ENCODE results near the gene CREB3L2. TPM values are rescaled to one million over a fixed set of nuclear protein-coding genes. Genes with fewer than 3 reads are reported as not detected.

CREB3L2 gene
- polyA plus RNA-seq, 1 donor, result 32.3 TPM

DNA sequence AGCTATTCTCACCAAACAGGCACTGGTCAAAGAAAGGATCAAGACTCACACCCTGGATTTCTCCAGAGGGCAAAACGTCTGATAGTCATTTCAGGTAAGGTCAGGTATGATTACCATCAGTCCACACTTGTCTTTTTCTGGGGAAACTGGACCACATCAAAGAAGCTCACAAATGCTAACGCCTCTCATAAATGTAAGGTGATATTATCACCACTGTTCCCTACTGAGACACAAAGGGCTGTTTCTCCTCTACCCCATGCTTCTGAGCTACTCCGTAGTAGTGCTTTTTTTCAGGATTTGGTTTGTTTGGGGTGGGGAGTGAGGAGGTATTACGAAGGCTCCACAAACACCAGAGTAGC lies 51.6 kb downstream of the CREB3L2 start:
- no peak for DNase-seq

DNA sequence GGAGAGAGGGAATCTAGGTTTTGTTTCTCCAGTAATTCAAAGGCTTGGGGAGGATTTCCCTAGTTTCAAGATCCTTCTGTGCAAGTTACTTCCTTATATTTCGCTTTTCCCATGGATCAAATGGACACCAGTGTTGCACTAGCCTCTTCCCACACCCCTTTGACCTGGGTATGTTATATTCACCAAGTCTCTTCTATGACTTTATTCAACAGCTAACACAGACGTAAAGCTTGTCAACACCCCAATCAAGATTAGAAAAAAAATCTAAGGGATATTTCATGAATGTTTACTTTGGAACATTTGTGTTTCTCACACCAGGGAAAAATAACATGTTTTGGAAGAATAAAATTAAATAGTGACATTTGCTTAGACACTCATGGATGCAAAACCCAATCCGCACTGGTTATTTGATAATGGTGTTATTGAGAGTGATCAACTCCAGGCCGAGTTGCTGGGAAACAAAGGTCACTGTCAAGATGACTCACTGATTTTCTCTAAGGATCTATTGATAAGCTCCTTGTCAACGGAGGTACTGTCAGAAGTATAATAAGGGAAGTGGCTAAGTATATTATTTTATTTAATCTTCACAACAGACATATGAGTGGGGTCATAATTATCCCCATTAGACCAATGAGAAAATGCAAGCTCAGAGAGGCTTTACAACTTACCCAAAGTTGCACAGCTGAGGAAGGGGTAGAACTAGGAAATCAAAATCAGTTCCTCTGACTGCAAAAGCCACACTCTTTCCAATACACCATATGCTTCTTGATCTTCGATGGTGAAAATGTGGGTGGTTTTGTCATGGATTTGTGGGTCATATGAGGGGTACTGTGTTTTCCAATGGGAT lies 52.2 kb downstream of the CREB3L2 start:
- no peak for DNase-seq

DNA sequence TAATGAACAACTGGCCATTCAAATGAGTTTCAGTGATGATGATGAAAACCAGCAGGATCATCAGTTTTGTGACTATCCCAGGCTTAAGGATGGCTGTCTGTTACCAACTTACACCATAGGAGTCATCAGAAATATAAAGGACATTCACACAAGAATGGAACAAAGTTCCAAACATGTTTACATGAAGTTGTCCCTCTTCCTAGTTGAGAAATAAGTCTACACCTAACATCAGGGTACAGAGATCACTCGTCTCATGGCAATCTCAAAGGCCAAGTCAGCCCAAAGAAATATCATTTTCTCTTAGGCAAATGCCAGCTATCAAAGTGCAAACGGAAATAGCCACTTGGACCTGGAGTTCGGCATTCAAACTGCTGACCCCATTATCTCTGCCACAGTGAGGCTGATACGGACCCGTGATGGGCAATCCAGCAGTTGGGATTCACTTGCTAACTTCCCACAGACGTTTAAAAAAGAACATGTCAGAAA lies 53.0 kb downstream of the CREB3L2 start:
- DNase-seq, result no peak

DNA sequence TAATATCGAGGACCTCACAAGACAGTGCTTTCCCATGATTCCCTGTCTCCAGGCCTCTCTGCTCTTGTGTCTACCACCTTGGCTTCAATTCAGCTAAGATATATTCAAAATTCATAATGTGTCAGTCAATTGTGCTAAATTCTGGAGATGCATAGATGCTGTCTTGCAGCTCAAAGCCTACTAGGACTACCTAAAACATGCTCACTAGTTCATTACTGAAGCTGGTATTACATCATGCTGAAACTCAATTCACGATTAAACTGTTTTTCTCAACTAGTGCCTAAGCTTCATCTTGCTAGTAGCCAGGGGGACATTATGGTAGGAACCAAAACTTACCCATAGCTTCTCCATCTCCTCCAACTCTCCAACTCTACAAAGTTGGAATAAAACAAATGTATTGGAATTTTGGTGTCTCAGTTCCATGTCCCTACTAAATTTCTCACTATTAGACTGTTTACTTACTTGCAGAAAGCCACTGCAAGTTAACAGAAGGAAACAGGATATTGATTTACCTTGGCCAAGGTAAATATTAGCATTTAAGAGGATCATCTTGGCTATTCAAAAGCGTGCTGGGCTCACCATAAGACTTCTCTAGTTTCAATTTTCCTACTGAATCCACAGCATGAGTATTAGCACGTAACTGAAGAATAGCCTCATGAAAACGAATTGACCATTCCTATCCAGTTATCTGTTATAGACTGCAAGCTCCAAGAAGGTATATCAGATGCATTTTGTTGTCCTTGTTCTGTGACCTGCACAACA lies 53.6 kb downstream of the CREB3L2 start:
- no peak for DNase-seq

DNA sequence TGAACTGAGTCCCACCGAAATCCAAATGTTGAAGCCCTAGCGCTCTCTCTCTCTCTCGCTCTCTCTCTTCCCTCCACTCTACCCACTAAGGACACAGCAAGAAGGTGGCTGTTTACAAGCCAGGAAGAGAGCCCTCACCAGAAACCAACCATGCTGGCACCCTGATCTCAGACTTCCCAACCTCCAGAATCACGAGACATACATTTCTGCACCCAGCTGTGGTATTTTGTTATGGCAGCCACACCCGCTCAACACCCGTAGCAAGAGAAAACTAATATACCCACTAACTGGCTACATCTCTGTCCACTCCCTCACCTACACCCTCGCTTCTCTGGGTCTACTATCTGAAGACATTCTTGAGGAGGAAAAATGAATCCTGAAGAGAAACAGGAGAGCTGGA lies 54.8 kb downstream of the CREB3L2 start:
- no peak for DNase-seq

DNA sequence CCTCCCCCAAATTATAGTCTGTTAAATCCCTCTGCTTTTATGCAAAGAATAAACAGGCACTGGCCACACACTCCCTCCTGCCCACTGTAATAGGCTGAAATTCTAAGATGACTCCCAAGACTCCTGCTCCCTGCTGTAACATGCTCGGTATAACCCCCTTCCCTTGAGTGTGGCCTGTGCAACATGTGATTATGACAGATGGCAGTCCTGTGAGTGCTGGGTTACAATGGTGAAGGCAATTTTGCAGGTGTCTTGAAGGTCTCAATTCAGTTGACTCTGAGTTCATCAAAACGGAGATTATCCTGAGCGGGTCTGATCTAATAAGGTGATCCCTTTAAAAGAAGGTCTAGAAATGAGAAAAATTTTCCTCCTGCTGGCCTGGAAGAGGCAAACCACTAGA lies 55.9 kb downstream of the CREB3L2 start:
- DNase-seq, result no peak

DNA sequence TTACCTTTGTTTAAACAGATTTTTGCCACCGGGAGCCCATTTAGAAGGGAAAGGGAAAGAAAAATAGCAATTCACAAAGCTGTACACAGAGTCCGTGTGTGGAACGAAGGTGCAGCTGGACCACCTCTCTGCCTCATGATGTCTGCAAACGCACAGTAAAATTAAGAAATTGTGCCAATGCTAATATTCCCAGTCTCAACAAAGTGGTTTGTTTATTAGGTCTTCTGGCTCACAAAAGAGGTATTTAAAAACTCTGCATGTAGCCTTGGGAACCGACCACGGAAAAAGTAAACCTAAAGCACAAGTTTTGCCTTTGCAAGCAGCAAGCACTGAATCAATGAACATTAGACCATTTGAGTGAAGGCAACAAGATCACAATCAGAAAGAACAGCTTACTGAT lies 57.7 kb downstream of the CREB3L2 start:
- no peak for DNase-seq

DNA sequence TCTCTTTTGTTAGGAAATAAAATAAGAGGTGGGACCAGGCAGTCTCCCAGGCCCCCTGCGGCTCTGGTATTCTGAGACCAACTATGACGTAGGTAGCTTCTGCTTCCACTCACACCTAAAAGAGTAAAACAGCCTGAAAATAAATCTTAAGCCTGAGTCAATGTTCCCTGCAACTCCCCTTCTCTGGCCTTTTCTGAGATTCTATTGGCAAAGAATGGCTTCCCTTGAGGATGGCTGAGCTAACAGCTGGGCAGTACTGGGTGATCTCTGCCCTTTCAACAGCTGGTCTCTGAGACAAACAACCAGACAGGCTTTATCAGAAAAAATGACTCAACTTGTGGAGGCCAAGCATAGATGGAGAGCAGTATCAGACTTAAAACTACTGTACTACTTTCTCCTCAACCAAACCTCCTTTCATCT lies 58.7 kb downstream of the CREB3L2 start:
- DNase-seq, result peak; percentile 41

DNA sequence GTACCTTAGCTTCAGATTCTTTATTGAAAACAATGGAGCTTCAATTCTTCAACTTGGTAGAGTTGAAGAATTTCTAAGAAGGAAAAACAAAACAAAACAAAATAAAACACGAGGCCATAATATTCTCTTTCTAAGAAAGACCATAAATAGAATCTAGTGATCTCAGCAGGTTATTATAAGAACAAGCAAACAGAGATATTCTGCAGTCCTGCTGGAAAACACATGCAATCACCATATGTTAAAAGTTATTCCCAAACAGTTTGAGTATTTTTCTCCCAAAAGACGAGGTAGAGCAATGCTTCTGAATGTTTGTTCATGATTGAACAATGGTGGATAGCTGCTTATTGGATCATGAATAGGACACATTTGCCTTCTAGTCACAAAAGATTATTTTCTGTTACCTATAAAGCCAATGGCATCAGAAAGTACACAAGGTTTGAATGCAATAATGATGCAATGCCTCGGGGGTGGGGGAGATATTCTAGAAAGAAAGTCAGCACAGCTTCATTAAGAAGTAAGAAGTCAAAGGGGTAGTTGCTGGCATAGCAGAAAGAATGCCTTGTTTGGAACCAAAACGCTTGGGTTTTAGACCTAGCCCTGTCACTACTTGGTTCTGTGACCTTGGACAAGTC lies 59.3 kb downstream of the CREB3L2 start:
- DNase-seq, result no peak

DNA sequence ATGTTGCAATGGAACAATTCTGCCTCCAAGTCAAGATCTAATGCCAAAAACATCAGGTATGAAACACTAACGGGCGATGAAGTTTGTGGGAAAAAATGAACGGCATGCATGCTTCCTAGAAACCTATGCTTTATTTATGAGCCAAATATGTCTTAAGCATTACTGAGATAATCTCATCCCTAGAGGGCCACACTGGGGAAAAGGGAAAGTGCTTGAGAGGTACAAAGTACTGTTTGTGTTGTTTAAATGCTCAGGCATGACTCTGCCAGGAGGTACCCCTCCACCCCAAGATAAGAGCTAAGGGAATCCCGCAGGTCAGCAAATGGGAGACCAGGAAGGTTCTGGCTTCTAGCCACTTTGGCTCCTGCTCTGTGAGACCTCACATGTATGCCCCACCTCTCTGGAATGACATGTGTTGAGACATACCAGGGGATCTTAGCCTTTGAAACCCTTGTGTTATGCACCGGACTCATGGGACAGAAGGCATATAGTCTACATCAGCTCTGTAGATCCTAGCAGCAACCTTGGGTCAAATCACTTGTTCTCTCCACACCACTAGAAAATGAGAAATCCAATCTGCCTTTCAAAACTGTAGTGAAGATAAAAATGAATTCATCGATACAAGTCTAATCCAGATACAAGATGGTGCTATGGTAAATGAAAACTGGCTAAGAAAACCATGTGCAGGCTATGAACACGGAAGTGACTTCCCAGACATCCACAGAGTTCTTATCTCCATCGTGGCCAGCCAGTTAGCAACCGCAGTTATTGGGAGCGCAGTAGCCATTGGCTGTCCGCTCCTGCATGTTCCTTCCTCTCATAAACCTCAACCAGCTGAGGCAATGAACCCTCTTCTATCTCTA lies 61.0 kb downstream of the CREB3L2 start:
- DNase-seq, result no peak

DNA sequence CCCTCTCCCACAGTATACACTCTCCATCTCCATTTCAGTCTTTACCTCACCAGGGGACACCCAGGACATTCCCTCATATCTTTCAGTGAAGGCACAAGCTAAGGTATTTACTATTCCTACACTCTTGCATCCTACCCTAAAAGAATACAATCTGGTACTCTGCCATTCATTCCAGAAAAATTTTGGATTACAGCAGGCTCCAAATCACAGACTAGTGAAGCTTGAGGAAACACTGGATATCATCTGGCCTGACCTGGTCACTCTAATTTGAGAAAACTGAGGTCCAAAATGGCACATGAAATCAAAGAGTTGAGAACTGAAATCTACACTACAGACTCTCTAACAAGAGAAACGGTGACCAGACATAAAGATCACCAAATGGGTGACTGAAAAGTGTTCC lies 61.7 kb downstream of the CREB3L2 start:
- no peak for DNase-seq

DNA sequence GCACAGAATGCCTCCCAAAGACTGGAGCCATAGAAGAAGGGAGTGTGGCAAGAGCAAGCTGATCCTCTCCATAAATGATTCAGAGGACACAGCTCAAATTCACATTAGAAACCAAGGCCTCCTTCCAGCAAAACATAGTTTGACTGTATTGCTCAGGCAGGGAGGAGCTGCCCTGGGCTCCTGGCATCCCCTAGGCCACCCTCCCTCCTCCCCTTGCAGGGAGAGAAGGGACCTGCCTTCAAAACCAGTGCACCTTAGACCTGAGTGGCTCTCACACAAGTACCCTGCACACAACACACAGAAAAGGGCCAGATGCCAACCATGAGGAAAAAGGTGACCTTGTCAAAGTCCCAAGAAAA lies 64.7 kb downstream of the CREB3L2 start:
- no peak for DNase-seq

DNA sequence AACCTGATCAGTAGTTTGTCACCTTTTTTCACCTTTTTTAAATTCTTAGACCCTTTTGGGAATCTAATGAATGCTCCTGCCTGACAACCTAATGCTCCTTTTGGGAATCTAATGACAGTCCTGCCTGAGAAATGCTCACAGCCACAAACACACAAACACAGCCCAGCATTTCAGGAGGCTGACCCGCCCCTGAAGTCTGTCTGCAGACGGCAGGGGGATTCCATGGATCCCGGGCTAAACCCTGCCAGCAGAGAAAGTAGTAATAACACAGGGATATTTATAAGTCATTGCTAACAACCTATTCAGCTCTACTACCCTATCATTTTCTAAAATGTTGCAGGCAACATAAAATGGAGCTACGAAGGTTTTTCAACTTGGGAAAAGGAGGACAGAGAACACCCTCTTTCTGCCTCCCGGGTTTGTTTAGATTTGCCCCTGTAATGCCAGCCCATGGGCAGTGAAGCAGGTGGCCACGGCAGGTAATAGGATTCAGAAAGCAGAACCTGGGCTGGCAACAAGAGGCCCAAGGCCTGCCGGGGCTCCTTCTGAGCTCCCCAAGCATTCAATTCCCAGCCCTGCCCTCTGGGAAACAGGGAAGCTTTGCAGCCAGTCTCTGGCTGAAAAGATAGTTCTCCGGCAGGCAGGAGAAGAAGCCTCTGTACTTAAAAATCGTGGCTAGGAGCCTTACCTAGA lies 65.2 kb downstream of the CREB3L2 start:
- DNase-seq, result no peak

DNA sequence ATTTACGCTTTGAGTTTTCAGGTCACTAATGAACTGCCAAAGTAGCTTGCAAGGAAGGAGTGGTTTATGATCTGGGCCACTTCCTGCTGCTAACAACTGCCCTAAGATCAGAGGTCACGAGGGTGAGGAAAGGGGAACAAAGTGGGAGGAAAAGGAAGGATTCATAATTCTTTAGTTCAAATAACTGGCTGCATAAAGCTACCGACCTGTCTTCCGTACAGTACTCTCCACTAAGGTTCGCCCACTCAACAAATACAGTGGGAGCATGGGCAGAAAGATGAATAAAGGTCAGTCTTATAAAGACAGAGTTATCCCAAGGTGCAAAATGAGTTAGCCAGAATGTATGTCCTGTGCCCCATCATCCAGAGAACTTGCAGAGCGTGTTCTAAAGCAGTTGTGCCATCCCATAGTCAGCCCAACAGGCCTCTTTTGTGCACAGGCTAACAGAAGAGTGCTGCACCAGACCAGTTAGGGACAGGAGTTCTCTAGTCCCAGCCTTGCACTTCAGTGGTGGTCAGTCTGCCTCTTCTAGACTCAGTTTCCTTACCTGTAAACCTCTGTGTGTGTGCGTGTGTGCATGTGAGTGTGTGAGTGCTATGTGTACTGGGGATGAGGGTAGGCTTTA lies 65.9 kb downstream of the CREB3L2 start:
- no peak for DNase-seq

DNA sequence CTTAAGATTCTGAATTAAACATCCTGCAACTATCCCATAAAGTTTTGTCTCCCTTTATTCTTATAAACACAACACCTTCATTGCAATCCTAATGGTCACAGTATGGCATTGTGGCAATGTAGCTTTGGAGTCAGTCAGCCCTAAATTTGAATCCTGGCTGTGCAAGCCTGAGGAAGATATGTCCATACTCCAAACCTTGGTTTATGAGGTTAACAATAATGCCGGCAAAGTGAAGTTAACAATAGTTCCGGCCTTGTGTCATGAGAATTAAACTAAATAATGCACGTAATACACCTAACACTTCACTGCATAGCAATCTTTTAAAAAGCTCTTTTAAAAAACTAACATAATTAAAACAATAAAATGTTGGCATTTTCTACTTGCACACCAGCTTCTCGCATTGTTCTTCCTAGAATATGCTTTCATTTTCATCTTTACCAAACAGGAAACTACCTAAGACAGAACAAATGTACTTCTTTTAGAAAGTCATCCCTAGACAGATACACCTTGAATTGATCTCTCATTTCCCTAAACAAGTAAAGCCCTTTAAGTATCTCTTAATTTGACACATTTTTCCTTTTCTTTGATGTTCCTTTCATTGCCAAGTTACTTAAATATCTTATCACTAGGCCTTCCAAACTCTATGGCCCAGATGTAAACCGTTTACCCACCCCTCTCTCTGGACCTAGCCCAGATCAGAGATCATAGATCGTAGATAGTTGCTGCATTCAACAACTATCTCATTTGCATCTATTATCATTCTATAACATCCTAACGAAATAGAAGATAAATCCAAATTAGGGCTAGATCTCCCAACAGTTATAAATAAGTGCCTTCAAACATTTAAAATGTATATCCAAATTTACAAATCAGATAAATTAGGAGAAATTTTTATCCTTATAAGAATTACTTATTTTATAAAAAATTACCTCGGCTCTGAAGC lies 66.7 kb downstream of the CREB3L2 start:
- no peak for DNase-seq

DNA sequence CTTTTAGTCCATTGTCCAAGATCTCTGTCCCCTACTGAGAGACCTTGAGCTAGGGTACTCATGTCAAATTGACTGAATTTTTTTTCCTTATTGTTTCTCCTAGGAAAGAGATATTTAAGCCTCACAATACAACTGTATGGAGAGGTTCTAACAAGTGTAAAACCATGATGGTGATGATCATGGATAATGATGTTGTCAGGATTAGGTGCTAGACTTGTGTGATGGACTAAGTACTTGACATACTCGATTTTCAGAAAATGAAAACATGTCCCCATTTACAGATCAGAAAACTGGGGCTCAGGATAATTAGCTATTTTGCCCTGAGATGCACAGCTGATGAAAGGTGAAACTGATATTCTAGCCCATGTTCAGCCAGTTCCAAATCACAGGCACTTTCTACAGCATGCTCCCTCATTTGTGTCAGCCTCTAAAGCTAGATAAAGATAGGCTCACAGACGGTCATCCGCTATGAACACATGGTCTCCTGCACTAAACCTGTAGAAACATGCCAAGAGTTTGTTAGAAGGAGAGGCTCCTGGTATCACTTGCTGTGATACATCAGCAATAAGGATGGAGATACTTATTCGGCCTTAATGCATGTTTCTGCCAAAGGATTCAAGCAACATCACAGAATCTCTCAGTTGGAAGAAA lies 67.6 kb downstream of the CREB3L2 start:
- no peak for DNase-seq

DNA sequence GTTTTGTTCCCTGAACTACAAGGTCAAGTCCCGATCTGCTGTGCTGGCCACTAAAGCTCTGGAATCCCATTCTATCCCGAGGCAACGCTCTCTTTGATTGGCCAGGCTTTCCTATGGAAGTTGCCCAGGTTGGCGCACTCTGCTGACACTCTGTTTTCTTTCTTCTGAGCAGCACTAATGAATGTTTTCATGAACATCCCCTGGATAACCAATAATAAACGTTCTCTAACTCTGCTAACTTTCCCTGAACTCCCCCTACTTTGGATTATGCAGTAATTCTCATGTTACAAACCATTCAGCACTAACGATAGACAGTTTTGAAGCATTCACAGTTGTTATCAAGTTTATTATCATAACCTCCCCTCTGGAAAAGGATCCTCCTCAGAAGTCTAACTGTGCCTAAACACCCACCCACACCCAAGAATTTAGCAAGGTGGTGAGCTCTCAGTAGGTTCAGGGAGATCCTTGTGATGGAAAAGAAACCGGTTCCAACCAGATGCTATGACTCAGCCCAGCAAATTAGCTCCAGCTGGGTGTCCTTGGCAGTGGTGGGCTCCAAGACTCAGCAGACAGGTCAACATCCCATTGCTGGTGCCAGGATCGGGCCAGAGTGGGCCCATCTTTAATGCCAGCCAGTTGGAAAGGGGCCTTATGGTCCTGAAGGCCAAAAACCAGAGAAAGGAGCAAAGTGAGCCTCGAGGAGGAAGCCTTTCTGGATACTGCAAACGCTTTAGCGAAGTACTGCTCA lies 68.4 kb downstream of the CREB3L2 start:
- peak; percentile 67 for DNase-seq

DNA sequence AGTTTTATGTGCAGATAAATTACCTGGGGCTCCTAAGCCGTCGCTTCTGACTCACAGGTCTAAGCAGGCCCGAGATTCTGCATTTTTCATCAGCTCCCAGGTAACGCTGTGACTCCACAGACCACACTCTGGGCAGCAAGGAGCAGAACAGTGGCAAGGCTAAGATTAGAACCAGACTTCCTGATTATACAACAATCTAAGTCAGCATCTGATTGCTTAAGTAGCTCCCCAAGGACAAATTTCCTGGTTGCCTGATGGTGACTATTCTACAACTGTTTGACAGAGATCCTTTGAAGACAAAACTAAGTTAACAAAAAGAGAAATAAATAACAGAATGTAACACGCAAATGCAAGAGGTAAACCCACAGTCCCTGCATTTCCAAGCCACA lies 69.0 kb downstream of the CREB3L2 start:
- DNase-seq, result no peak

DNA sequence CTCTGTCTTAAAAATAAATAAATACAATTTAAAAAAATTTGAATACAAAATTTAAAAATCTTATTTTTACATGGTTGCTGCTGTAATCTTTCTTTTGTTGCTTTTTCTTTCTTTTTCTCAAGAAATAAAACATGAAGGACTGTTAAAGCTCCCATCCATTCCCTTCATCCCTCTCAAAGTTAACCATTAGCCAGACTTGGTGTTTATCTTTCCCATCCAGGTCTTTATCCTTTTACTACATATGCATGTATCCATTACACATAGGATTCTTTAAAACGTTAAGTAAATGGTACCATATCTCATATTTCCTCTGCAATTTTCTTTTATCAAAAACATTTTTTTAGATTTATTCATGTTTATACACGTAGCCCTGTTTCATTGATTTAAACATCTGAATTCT lies 70.1 kb downstream of the CREB3L2 start:
- no peak for DNase-seq
